Caco-2 (cell line): ENCODE measurements around the gene TENM3. TPM values are rescaled to one million over a fixed set of nuclear protein-coding genes. Genes with fewer than 3 reads are reported as not detected.

Experiments used
- BruUV-seq: library from RNA; stranded (reverse); fragments of 400-500 nt; replicated peaks from 2 replicates; lab custom pipeline; 2021; lab: Mats Ljungman, UMichigan
- CTCF ChIA-PET: fragments of 300-600 bp; sonication (Branson Sonifier 250); formaldehyde crosslinking; loops from one replicate; lab custom pipeline; 2022; ENCODE audit warnings: antibody characterized with exemption; lab: Charles Lee
- POLR2A ChIA-PET: fragments of 300-600 bp; sonication (Branson Sonifier 250); formaldehyde crosslinking; loops from one replicate; lab custom pipeline; 2022; ENCODE audit warnings: antibody characterized with exemption; lab: Charles Lee
- DNase-seq, 2 experiments: peaks; one replicate each; pipeline versions ENCODE4 v3.0.0 to v3.0.0-alpha.2; 2020 to 2022
- H3K27me3 ChIP-seq: replicated peaks from 2 replicates; pipeline ENCODE4 v1.6.0; 2011; ENCODE audit warnings: low read length; ENCODE audit not compliant: control insufficient read depth, insufficient read depth
- H3K36me3 ChIP-seq: 2 replicates; pipeline ENCODE4 v1.5.1; 2011; ENCODE audit warnings: low read length; ENCODE audit not compliant: control insufficient read depth, insufficient read depth
- H3K4me1 ChIP-seq: fragments of 250-450 bp; sonication (Bioruptor Pico); 2 replicates; pipeline ENCODE4 v1.5.1; 2020; ENCODE audit warnings: mild to moderate bottlenecking
- H3K4me3 ChIP-seq: 2 replicates; pipeline ENCODE4 v1.5.1; 2011; ENCODE audit warnings: low read depth, mild to moderate bottlenecking, control low read depth, low read length
- H3K9me3 ChIP-seq: fragments of 250-450 bp; sonication (Bioruptor Pico); 2 replicates; pipeline ENCODE4 v1.5.1; 2020; ENCODE audit warnings: mild to moderate bottlenecking, moderate library complexity
- H3K27ac Mint-ChIP-seq: one replicate; pipeline ENCODE4 v1.8.0; 2022; ENCODE audit warnings: mixed read lengths; ENCODE audit not compliant: unreplicated experiment
- H3K27me3 Mint-ChIP-seq: one replicate; pipeline ENCODE4 v1.8.0; 2022; ENCODE audit warnings: mixed read lengths; ENCODE audit not compliant: insufficient read depth, unreplicated experiment
- H3K36me3 Mint-ChIP-seq: one replicate; pipeline ENCODE4 v1.8.0; 2022; ENCODE audit warnings: mild to moderate bottlenecking, mixed read lengths; ENCODE audit not compliant: insufficient read depth, unreplicated experiment
- H3K4me1 Mint-ChIP-seq: one replicate; pipeline ENCODE4 v1.8.0; 2022; ENCODE audit warnings: low read depth, mixed read lengths; ENCODE audit not compliant: unreplicated experiment
- H3K4me3 Mint-ChIP-seq: one replicate; pipeline ENCODE4 v1.8.0; 2022; ENCODE audit warnings: mild to moderate bottlenecking, moderate library complexity, mixed read lengths; ENCODE audit not compliant: unreplicated experiment
- H3K9me3 Mint-ChIP-seq: one replicate; pipeline ENCODE4 v1.8.0; 2022; ENCODE audit warnings: mixed read lengths; ENCODE audit not compliant: unreplicated experiment
- CTCF ChIP-seq, 2 experiments: fragments of 200-600 bp in 1 of 2; IDR thresholded peaks; 1 replicate in 1 of 2; 2 replicates in 1 of 2; pipeline versions ENCODE4 v1.5.1 to v1.8.0; 2011 to 2022; ENCODE audit warnings: antibody characterized with exemption in 1 of 2, control low read depth in 1 of 2, inconsistent platforms in 1 of 2, low read depth in 1 of 2, low read length in 1 of 2, mild to moderate bottlenecking in 1 of 2, moderate library complexity in 1 of 2; ENCODE audit not compliant: insufficient read depth in 1 of 2, severe bottlenecking in 1 of 2, unreplicated experiment in 1 of 2
- intact Hi-C: fragments of 100-400 bp; cut with micrococcal nuclease; formaldehyde crosslinking; loops from one replicate; pipeline ENCODE4 v1.10.0; 2022; ENCODE audit not compliant: unreplicated experiment
- total RNA-seq: library from RNA; stranded (reverse); gene quantifications from 2 replicates; pipeline ENCODE4 v1.2.3, GENCODE V29; 2022

Gene TENM3
- total RNA-seq, 1 experiment from 2014 or later, result 94.7 TPM

DNA sequence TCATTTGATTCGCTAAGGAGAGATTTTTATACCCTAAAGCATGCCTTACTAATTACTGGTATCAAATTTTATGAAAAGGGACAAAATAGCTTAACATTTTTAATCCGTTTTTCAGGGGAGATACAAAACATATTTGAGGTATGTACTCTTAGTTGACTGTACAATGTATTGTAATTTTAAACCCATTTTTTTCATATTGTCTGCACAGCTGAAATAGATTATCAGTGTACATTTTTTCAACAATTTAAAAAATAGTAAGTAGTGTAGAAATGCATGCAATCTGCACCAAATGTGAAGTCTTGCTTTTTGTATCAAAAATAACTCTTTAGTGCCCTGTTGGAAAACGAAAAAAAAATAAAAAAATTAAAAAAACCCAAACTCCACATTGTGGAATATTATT lies 82.2 kb downstream of the TENM3 start:
- intact Hi-C loops, result no loop called here
- no peaks in the 10 kb centered on the region for H3K9me3 Mint-ChIP-seq

DNA sequence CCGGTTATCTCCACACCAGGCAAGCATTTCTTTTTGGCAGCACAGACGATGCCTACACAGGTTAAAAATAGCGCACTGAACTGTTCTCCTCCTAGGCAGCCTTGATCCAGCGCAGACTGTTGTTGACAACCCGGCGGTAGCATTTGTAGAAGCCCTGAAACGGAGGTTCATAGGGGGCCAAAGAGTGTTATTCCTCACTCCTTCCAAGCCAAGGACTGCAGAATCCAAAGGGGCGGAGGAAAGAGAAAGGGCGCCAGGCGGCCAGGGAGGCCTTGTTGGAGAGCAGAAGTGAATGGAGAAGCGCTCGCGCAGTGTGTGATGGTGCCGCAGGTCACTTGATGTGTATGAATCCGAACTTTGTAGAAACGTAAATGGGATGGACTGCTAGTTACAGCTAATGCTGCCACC lies 82.7 kb downstream of the TENM3 start:
- no peak for TF ChIP-seq CTCF (IDR thresholded peaks at IDR 0.05; ENCODE audit: insufficient read depth in 1 of 2, low read depth in 1 of 2, low read length in 1 of 2, severe bottlenecking in 1 of 2, unreplicated experiment in 1 of 2)
- CTCF ChIA-PET, result no interaction called here
- DNase-seq, result no peak
- H3K9me3 Mint-ChIP-seq, result no peaks in the 10 kb centered on the region
- BruUV-seq, result no TSS peak
- no peak overlapping the region for H3K4me3 Mint-ChIP-seq
- POLR2A ChIA-PET, result no interaction called here
- Histone ChIP-seq H3K4me1 (no peaks in the 10 kb centered on the region), H3K9me3 (no peaks in the 10 kb centered on the region), H3K27me3 (no peaks in the 10 kb centered on the region), H3K4me3 (no peak overlapping the region), H3K36me3 (no peaks in the 10 kb centered on the region)
- H3K27ac Mint-ChIP-seq, result no peak overlapping the region
- no peaks in the 10 kb centered on the region for H3K27me3 Mint-ChIP-seq
- intact Hi-C loops, result no loop called here
- no peaks in the 10 kb centered on the region for H3K4me1 Mint-ChIP-seq
- H3K36me3 Mint-ChIP-seq, result peaks cover 71% of the 10 kb centered on the region

More for the DNA sequence above, 82.2 kb downstream of the TENM3 start:
- Histone ChIP-seq H3K4me1 (no peaks in the 10 kb centered on the region), H3K4me3 (no peak overlapping the region), H3K9me3 (no peaks in the 10 kb centered on the region), H3K36me3 (no peaks in the 10 kb centered on the region), H3K27me3 (no peaks in the 10 kb centered on the region)
- H3K27ac Mint-ChIP-seq, result no peak overlapping the region
- H3K4me1 Mint-ChIP-seq, result no peaks in the 10 kb centered on the region
- H3K36me3 Mint-ChIP-seq, result peaks cover 67% of the 10 kb centered on the region
- no TSS peak for BruUV-seq
- ChIA-PET POLR2A (no interaction called here), CTCF (no interaction called here)
- no peaks in the 10 kb centered on the region for H3K27me3 Mint-ChIP-seq
- H3K4me3 Mint-ChIP-seq, result no peak overlapping the region
- TF ChIP-seq CTCF (IDR thresholded peaks at IDR 0.05; ENCODE audit: insufficient read depth in 1 of 2, low read depth in 1 of 2, low read length in 1 of 2, severe bottlenecking in 1 of 2, unreplicated experiment in 1 of 2), result no peak
- no peak for DNase-seq

- POLR2A ChIA-PET, result no interaction called here
- CTCF ChIA-PET, result no interaction called here
- no TSS peak for BruUV-seq
- no peak for DNase-seq
- Mint-ChIP-seq H3K4me1 (no peaks in the 10 kb centered on the region), H3K4me3 (no peak overlapping the region), H3K36me3 (peaks cover 62% of the 10 kb centered on the region), H3K9me3 (no peaks in the 10 kb centered on the region), H3K27ac (no peak overlapping the region), H3K27me3 (no peaks in the 10 kb centered on the region)
- H3K27me3 ChIP-seq, result no peaks in the 10 kb centered on the region
- H3K36me3 ChIP-seq, result no peaks in the 10 kb centered on the region
- H3K4me3 ChIP-seq, result no peak overlapping the region
- no peaks in the 10 kb centered on the region for H3K4me1 ChIP-seq
- intact Hi-C loops, result no loop called here
- no peaks in the 10 kb centered on the region for H3K9me3 ChIP-seq
- no peak for TF ChIP-seq CTCF (IDR thresholded peaks at IDR 0.05; ENCODE audit: insufficient read depth in 1 of 2, low read depth in 1 of 2, low read length in 1 of 2, severe bottlenecking in 1 of 2, unreplicated experiment in 1 of 2)
Measured at GRCh38 chr4:182328505-182328904, 85.3 kb downstream of the TENM3 start.
